MM.1S (cell line): ENCODE results near the gene GNB1.

Source experiments
- EZH2 ChIP-seq: fragments of 300-600 bp; sonication (generic); optimal IDR thresholded peaks from 2 replicates; pipeline ENCODE3; 2017; ENCODE audit warnings: low read depth, mild to moderate bottlenecking, antibody characterized with exemption, low read length, mixed read lengths
- TF ChIP-seq, protein P1 (sequence below): fragments of 300-600 bp; sonication (generic); IDR thresholded peaks from 2 replicates; pipeline ENCODE4 v1.5.1; 2016; ENCODE audit warnings: antibody characterized with exemption, low read length, mixed read lengths

DNA sequence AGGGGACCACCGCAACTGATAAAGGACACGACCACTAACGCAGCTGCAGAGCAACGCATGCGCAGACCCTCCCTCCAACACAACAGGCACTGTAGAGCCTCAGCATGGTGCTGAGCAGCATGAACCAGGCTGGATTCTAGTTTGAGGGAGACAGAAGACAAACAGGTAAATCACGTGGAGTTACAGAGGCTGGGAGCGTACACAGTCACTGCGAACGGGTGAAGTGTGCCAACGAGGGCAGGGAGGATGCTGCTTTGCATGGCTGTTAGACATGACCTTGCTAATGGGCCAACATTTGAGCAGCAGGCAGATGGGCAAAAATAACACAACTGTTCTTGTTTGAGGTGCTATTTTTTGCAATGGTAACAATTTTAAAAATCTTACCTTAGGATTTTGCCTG is 57.4 kb downstream of the GNB1 start:
- TF ChIP-seq, protein P1, sequence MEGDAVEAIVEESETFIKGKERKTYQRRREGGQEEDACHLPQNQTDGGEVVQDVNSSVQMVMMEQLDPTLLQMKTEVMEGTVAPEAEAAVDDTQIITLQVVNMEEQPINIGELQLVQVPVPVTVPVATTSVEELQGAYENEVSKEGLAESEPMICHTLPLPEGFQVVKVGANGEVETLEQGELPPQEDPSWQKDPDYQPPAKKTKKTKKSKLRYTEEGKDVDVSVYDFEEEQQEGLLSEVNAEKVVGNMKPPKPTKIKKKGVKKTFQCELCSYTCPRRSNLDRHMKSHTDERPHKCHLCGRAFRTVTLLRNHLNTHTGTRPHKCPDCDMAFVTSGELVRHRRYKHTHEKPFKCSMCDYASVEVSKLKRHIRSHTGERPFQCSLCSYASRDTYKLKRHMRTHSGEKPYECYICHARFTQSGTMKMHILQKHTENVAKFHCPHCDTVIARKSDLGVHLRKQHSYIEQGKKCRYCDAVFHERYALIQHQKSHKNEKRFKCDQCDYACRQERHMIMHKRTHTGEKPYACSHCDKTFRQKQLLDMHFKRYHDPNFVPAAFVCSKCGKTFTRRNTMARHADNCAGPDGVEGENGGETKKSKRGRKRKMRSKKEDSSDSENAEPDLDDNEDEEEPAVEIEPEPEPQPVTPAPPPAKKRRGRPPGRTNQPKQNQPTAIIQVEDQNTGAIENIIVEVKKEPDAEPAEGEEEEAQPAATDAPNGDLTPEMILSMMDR: no peak
- no peak for TF ChIP-seq EZH2
